Measurements from ENCODE around the gene ATP6V1B1. TPM values are rescaled to one million over a fixed set of nuclear protein-coding genes. Genes with fewer than 3 reads are reported as not detected.

The ATP6V1B1 gene
- polyA plus RNA-seq, 1 donor (not counting 4 experiments of a cell fraction or from before 2014, with no cell fraction given), result not detected

GRCh38 chr2:71001981-71002570 lies 66.4 kb downstream of the ATP6V1B1 start:
- dilution Hi-C loops (cut with MboI; ENCODE audit: extremely low pct_ligation_motif_present, low sequenced_read_pairs), result no loop called here
- H3K36me3 ChIP-seq (ENCODE audit: control insufficient read depth in 2 of 2, extremely low read depth in 1 of 2, insufficient read depth in 2 of 2, low read length in 2 of 2), result no peaks in the 10 kb centered on the region
- peaks cover 3% of the 10 kb centered on the region for H3K27me3 ChIP-seq (ENCODE audit: control insufficient read depth, extremely low read depth, insufficient read depth, low read length)
- no peaks in the 10 kb centered on the region for H4K20me1 ChIP-seq (ENCODE audit: control insufficient read depth, extremely low read depth, insufficient read depth, low read length)
- DNase-seq (ENCODE audit: low read depth, low spot score) (no peak), FAIRE-seq (no peak)
- no peaks in the 10 kb centered on the region for H3K9me1 ChIP-seq (ENCODE audit: control insufficient read depth, extremely low read depth, insufficient read depth, low read length)
- H3K4me2 ChIP-seq (ENCODE audit: control insufficient read depth, extremely low read depth, insufficient read depth, low read depth, low read length), result no peak overlapping the region
- no peaks in the 10 kb centered on the region for H3K9me3 ChIP-seq (ENCODE audit: control insufficient read depth, low read depth, low read length)
- no peak overlapping the region for H3K4me3 ChIP-seq (ENCODE audit: control insufficient read depth in 2 of 3, extremely low read depth in 1 of 3, insufficient read depth in 2 of 3, low read depth in 1 of 3, low read length in 3 of 3)
- H3K27ac ChIP-seq (ENCODE audit: control insufficient read depth, insufficient read depth, low read length), result no peak overlapping the region
- peaks cover 3% of the 10 kb centered on the region for H3K4me1 ChIP-seq (ENCODE audit: control insufficient read depth, extremely low read depth, insufficient read depth, low read length)
- no peak for TF ChIP-seq CTCF (optimal IDR thresholded peaks at IDR 0.05 in 1 of 3, IDR thresholded peaks at IDR 0.05 in 1 of 3, conservative IDR thresholded peaks at IDR 0.05 in 1 of 3; ENCODE audit: extremely low read depth in 1 of 3, insufficient read depth in 2 of 3, low read length in 3 of 3)
- TF ChIP-seq EZH2 (IDR thresholded peaks at IDR 0.05; ENCODE audit: low read length), result no peak
- H2AFZ ChIP-seq (ENCODE audit: control insufficient read depth, low read length), result no peak overlapping the region
- H3K9ac ChIP-seq (ENCODE audit: control insufficient read depth, extremely low read depth, insufficient read depth, low read length), result no peak overlapping the region
- H3K79me2 ChIP-seq (ENCODE audit: control insufficient read depth, insufficient read depth, low read length), result no peaks in the 10 kb centered on the region

GRCh38 chr2:71003396-71003795 lies 67.7 kb downstream of the ATP6V1B1 start:
- no peaks in the 10 kb centered on the region for H3K9me1 ChIP-seq (ENCODE audit: control insufficient read depth, extremely low read depth, insufficient read depth, low read length)
- DNase-seq (ENCODE audit: low read depth, low spot score) (no peak), FAIRE-seq (no peak)
- H3K27me3 ChIP-seq (ENCODE audit: control insufficient read depth, extremely low read depth, insufficient read depth, low read length), result peaks cover 3% of the 10 kb centered on the region
- H3K4me1 ChIP-seq (ENCODE audit: control insufficient read depth, extremely low read depth, insufficient read depth, low read length), result peaks cover 3% of the 10 kb centered on the region
- no peak overlapping the region for H3K9ac ChIP-seq (ENCODE audit: control insufficient read depth, extremely low read depth, insufficient read depth, low read length)
- H3K79me2 ChIP-seq (ENCODE audit: control insufficient read depth, insufficient read depth, low read length), result no peaks in the 10 kb centered on the region
- H4K20me1 ChIP-seq (ENCODE audit: control insufficient read depth, extremely low read depth, insufficient read depth, low read length), result no peaks in the 10 kb centered on the region
- H3K9me3 ChIP-seq (ENCODE audit: control insufficient read depth, low read depth, low read length), result no peaks in the 10 kb centered on the region
- no peak overlapping the region for H3K27ac ChIP-seq (ENCODE audit: control insufficient read depth, insufficient read depth, low read length)
- dilution Hi-C loops (cut with MboI; ENCODE audit: extremely low pct_ligation_motif_present, low sequenced_read_pairs), result no loop called here
- no peak overlapping the region for H3K4me2 ChIP-seq (ENCODE audit: control insufficient read depth, extremely low read depth, insufficient read depth, low read depth, low read length)
- TF ChIP-seq EZH2 (IDR thresholded peaks at IDR 0.05; ENCODE audit: low read length) (no peak), CTCF (optimal IDR thresholded peaks at IDR 0.05 in 1 of 3, IDR thresholded peaks at IDR 0.05 in 1 of 3, conservative IDR thresholded peaks at IDR 0.05 in 1 of 3; ENCODE audit: extremely low read depth in 1 of 3, insufficient read depth in 2 of 3, low read length in 3 of 3) (no peak)
- H2AFZ ChIP-seq (ENCODE audit: control insufficient read depth, low read length), result no peak overlapping the region
- no peak overlapping the region for H3K4me3 ChIP-seq (ENCODE audit: control insufficient read depth in 2 of 3, extremely low read depth in 1 of 3, insufficient read depth in 2 of 3, low read depth in 1 of 3, low read length in 3 of 3)
- no peaks in the 10 kb centered on the region for H3K36me3 ChIP-seq (ENCODE audit: control insufficient read depth in 2 of 2, extremely low read depth in 1 of 2, insufficient read depth in 2 of 2, low read length in 2 of 2)

Measured in keratinocyte (primary cell).